HCT116 (cell line): ENCODE measurements around the gene PARP9. TPM values are rescaled to one million over a fixed set of nuclear protein-coding genes. Genes with fewer than 3 reads are reported as not detected.

ENCODE experiments used
- ATAC-seq: fragments of 200-7000 bp; cut with Tn5 transposase; 2 replicates; pipeline ENCODE4 v1.9.1; 2020; ENCODE audit warnings: mild to moderate bottlenecking, moderate library complexity
- BruUV-seq: library from RNA; stranded (reverse); fragments of 400-500 nt; replicated peaks from 2 replicates; lab custom pipeline; 2021; lab: Mats Ljungman, UMichigan
- CTCF ChIA-PET: fragments of 300-600 bp; sonication (Branson Sonifier 250); formaldehyde crosslinking; loops from one replicate; lab custom pipeline; 2021; ENCODE audit warnings: antibody characterized with exemption; lab: Charles Lee
- POLR2A ChIA-PET: fragments of 300-600, 350-600 bp; sonication (Branson Sonifier 250); formaldehyde crosslinking; loops from one replicate; lab custom pipeline; 2021; ENCODE audit warnings: antibody characterized with exemption; lab: Charles Lee
- RAD21 ChIA-PET, 2 experiments: fragments of 300-600 bp; sonication (Branson Sonifier 250); formaldehyde crosslinking; loops; one replicate each; lab custom pipeline; 2023; ENCODE audit warnings: low total read pairs in 2 of 2; ENCODE audit not compliant: uncharacterized antibody in 2 of 2, unreplicated experiment in 2 of 2, low non-redundant PET in 1 of 2; lab: Charles Lee
- DNase-seq: peaks from one replicate; pipeline ENCODE4 v3.0.0-alpha.2; 2010; ENCODE audit warnings: low read depth, low spot score
- H2AFZ ChIP-seq: fragments of 200-600 bp; shearing (Covaris generic), sonication (generic); 2 replicates; pipeline ENCODE4 v1.6.1; 2017; ENCODE audit warnings: low read depth, mixed run types, mixed read lengths, antibody characterized with exemption, low read length; ENCODE audit not compliant: poor library complexity, severe bottlenecking
- H3K27ac ChIP-seq: 2 replicates; pipeline ENCODE4 v1.5.1; 2012; ENCODE audit warnings: low read depth, low read length
- H3K27me3 ChIP-seq: fragments of 200-600 bp; sonication (generic); 2 replicates; pipeline ENCODE4 v1.6.1; 2016; ENCODE audit warnings: mixed run types, low read length, mixed read lengths; ENCODE audit not compliant: insufficient read depth
- H3K36me3 ChIP-seq, 2 experiments: fragments of 200-500 bp in 1 of 2; fragments of 200-600 bp in 1 of 2; sonication (Bioruptor generic) in 1 of 2; sonication (generic) in 1 of 2; 2 replicates each; pipeline versions ENCODE4 v1.5.1 to v1.6.1; 2014 to 2016; ENCODE audit warnings: low read length in 2 of 2, inconsistent platforms in 1 of 2, mixed read lengths in 1 of 2, mixed run types in 1 of 2; ENCODE audit not compliant: insufficient read depth in 2 of 2, control insufficient read depth in 1 of 2
- H3K4me1 ChIP-seq, 2 experiments: fragments of 200-600 bp in 1 of 2; sonication (generic) in 1 of 2; 2 replicates each; pipeline versions ENCODE4 v1.5.1 to v1.6.1; 2012 to 2017; ENCODE audit warnings: low read length in 2 of 2, inconsistent platforms in 1 of 2, mild to moderate bottlenecking in 1 of 2, mixed read lengths in 1 of 2, mixed run types in 1 of 2, moderate library complexity in 1 of 2; ENCODE audit not compliant: insufficient read depth in 2 of 2, control insufficient read depth in 1 of 2
- H3K4me2 ChIP-seq: fragments of 200-600 bp; sonication (generic); 2 replicates; pipeline ENCODE4 v1.6.1; 2017; ENCODE audit warnings: mixed run types, low read length, mixed read lengths
- H3K4me3 ChIP-seq, 2 experiments: fragments of 200-600 bp in 1 of 2; sonication (generic) in 1 of 2; replicated peaks in 1 of 2; 2 replicates each; pipeline ENCODE4 v1.5.1; 2011 to 2016; ENCODE audit warnings: low read length in 2 of 2, control low read depth in 1 of 2, low read depth in 1 of 2, mild to moderate bottlenecking in 1 of 2, mixed read lengths in 1 of 2, mixed run types in 1 of 2
- H3K79me2 ChIP-seq: fragments of 200-600 bp; sonication (generic); 2 replicates; pipeline ENCODE4 v1.6.1; 2017; ENCODE audit warnings: mild to moderate bottlenecking, mixed run types, low read length, moderate library complexity, mixed read lengths; ENCODE audit not compliant: insufficient read depth
- H3K9ac ChIP-seq: fragments of 200-600 bp; sonication (generic); 2 replicates; pipeline ENCODE4 v1.6.1; 2016; ENCODE audit warnings: low read length, mixed read lengths
- H3K9me2 ChIP-seq: fragments of 200-600 bp; sonication (generic), shearing (Covaris generic); 2 replicates; pipeline ENCODE4 v1.6.1; 2017; ENCODE audit warnings: mixed run types, mild to moderate bottlenecking, moderate library complexity; ENCODE audit not compliant: insufficient read depth
- H3K9me3 ChIP-seq, 2 experiments: fragments of 200-500 bp in 1 of 2; fragments of 200-600 bp in 1 of 2; sonication (Bioruptor generic) in 1 of 2; sonication (generic) in 1 of 2; 2 replicates each; pipeline ENCODE4 v1.6.1; 2014 to 2017; ENCODE audit warnings: low read length in 2 of 2, mixed read lengths in 2 of 2, inconsistent platforms in 1 of 2, low read depth in 1 of 2, mild to moderate bottlenecking in 1 of 2, mixed run types in 1 of 2, moderate library complexity in 1 of 2; ENCODE audit not compliant: control insufficient read depth in 1 of 2, insufficient read depth in 1 of 2
- H4K20me1 ChIP-seq: fragments of 200-600 bp; sonication (generic), shearing (Covaris generic); 2 replicates; pipeline ENCODE4 v1.6.1; 2017; ENCODE audit warnings: mixed run types, mild to moderate bottlenecking, moderate library complexity; ENCODE audit not compliant: insufficient read depth
- CBX3 ChIP-seq: IDR thresholded peaks from 2 replicates; pipeline ENCODE4 v1.6.1; 2012; ENCODE audit warnings: low read depth
- CEBPB ChIP-seq: IDR thresholded peaks from 2 replicates; pipeline ENCODE4 v1.6.1; 2012; ENCODE audit warnings: low read depth
- CTCF ChIP-seq, 3 experiments: fragments of 200-600 bp in 1 of 3; sonication (generic) in 1 of 3; IDR thresholded peaks in 2 of 3; conservative IDR thresholded peaks in 1 of 3; 2 replicates each; pipeline ENCODE4 v1.5.1; 2012 to 2017; ENCODE audit warnings: low read depth in 2 of 3, low read length in 2 of 3, antibody characterized with exemption in 1 of 3, borderline replicate concordance in 1 of 3, control low read depth in 1 of 3, mild to moderate bottlenecking in 1 of 3, mixed read lengths in 1 of 3, mixed run types in 1 of 3, moderate library complexity in 1 of 3; ENCODE audit not compliant: insufficient read depth in 1 of 3
- EGR1 ChIP-seq: IDR thresholded peaks from 2 replicates; pipeline ENCODE4 v1.6.1; 2012; ENCODE audit warnings: low read depth
- ELF1 ChIP-seq: IDR thresholded peaks from 2 replicates; pipeline ENCODE4 v1.6.1; 2012; ENCODE audit warnings: low read depth, borderline replicate concordance
- MAX ChIP-seq: IDR thresholded peaks from 2 replicates; pipeline ENCODE4 v1.6.1; 2012
- POLR2A ChIP-seq: IDR thresholded peaks from 2 replicates; pipeline ENCODE4 v1.7.0; 2011; ENCODE audit warnings: borderline replicate concordance; ENCODE audit not compliant: insufficient read depth, insufficient read length; ENCODE audit errors: extremely low read depth
- POLR2AphosphoS5 ChIP-seq: IDR thresholded peaks from 2 replicates; pipeline ENCODE4 v1.6.1; 2011; ENCODE audit warnings: mild to moderate bottlenecking, low read depth, low read length, moderate library complexity
- RAD21 ChIP-seq: IDR thresholded peaks from 2 replicates; pipeline ENCODE4 v1.6.1; 2012; ENCODE audit warnings: low read depth, mild to moderate bottlenecking
- SIN3A ChIP-seq: IDR thresholded peaks from 2 replicates; pipeline ENCODE4 v1.6.1; 2012; ENCODE audit warnings: low read depth
- SP1 ChIP-seq: IDR thresholded peaks from 2 replicates; pipeline ENCODE4 v1.6.1; 2012; ENCODE audit warnings: low read depth
- SRF ChIP-seq: IDR thresholded peaks from 2 replicates; pipeline ENCODE4 v1.6.1; 2012; ENCODE audit warnings: low read depth
- TCF7L2 ChIP-seq: IDR thresholded peaks from 2 replicates; pipeline ENCODE4 v1.7.0; 2011; ENCODE audit warnings: borderline replicate concordance, inconsistent platforms; ENCODE audit not compliant: insufficient read depth, insufficient read length; ENCODE audit errors: extremely low read depth
- YY1 ChIP-seq: IDR thresholded peaks from 2 replicates; pipeline ENCODE4 v1.6.1; 2011; ENCODE audit warnings: low read length, low read depth, moderate library complexity, mild to moderate bottlenecking; ENCODE audit not compliant: insufficient replicate concordance; ENCODE audit errors: extremely low read depth
- ZNF274 ChIP-seq: fragments of 200-500 bp; sonication (Bioruptor generic); IDR thresholded peaks from 2 replicates; pipeline ENCODE4 v1.6.1; 2014; ENCODE audit warnings: mild to moderate bottlenecking, low read depth, low read length, inconsistent platforms
- intact Hi-C: fragments of 100-400 bp; cut with micrococcal nuclease; formaldehyde crosslinking; loops from 2 replicates; pipeline ENCODE4 v1.10.0; 2022
- total RNA-seq: library from RNA; stranded (reverse); gene quantifications from one replicate; pipeline ENCODE4 v1.2.1, GENCODE V29; 2021; ENCODE audit not compliant: unreplicated experiment

The PARP9 gene
- total RNA-seq, 1 experiment from 2014 or later, result 9.5 TPM

GRCh38 chr3:122505676-122506075 lies 58.4 kb downstream of the PARP9 start:
- no peak overlapping the region for H3K9ac ChIP-seq
- H3K4me3 ChIP-seq, result no peak overlapping the region
- ChIA-PET POLR2A (no interaction called here), CTCF (no interaction called here), RAD21 (no interaction called here)
- no peak overlapping the region for H2AFZ ChIP-seq
- peaks cover 100% of the 10 kb centered on the region for H3K79me2 ChIP-seq
- no peak for DNase-seq
- H3K4me2 ChIP-seq, result no peak overlapping the region
- no peaks in the 10 kb centered on the region for H3K4me1 ChIP-seq
- TF ChIP-seq MAX (no peak), POLR2AphosphoS5 (no peak), ELF1 (no peak), SRF (no peak), SP1 (no peak), CEBPB (no peak), EGR1 (no peak), SIN3A (no peak), POLR2A (no peak), CBX3 (no peak), RAD21 (no peak), YY1 (no peak), ZNF274 (no peak), TCF7L2 (no peak)
- no peaks in the 10 kb centered on the region for H3K36me3 ChIP-seq
- peaks cover 25% of the 10 kb centered on the region; the same call in 1 of the 2 replicates for H4K20me1 ChIP-seq
- H3K27ac ChIP-seq, result no peak overlapping the region
- H3K27me3 ChIP-seq, result no peaks in the 10 kb centered on the region
- BruUV-seq, result no TSS peak
- intact Hi-C loops, result no loop called here
- no peak for ATAC-seq
- H3K9me3 ChIP-seq, result no peaks in the 10 kb centered on the region
- H3K9me2 ChIP-seq, result no peaks in the 10 kb centered on the region

- H2AFZ ChIP-seq, result no peak overlapping the region
- H3K9me2 ChIP-seq, result no peaks in the 10 kb centered on the region
- DNase-seq (no peak), ATAC-seq (no peak)
- H3K27ac ChIP-seq, result no peak overlapping the region
- ChIA-PET CTCF (no interaction called here), RAD21 (no interaction called here), POLR2A (no interaction called here)
- no peak overlapping the region for H3K4me3 ChIP-seq
- H3K4me2 ChIP-seq, result no peak overlapping the region
- no peaks in the 10 kb centered on the region for H3K36me3 ChIP-seq
- H3K4me1 ChIP-seq, result peaks cover 0 to 11% of the 10 kb centered on the region in 2 experiments; a peak in 2 of 4 replicates
- BruUV-seq, result no TSS peak
- peaks cover 11% of the 10 kb centered on the region; the same call in 1 of the 2 replicates for H4K20me1 ChIP-seq
- no peak overlapping the region for H3K9ac ChIP-seq
- no peaks in the 10 kb centered on the region for H3K27me3 ChIP-seq
- TF ChIP-seq POLR2A (no peak), SP1 (no peak), YY1 (no peak), CTCF (IDR thresholded peaks at IDR 0.05 in 2 of 3, conservative IDR thresholded peaks at IDR 0.05 in 1 of 3; ENCODE audit: borderline replicate concordance in 1 of 3, insufficient read depth in 1 of 3, low read depth in 2 of 3, low read length in 2 of 3) (no peak), RAD21 (no peak)
- peaks cover 99% of the 10 kb centered on the region for H3K79me2 ChIP-seq
- no peaks in the 10 kb centered on the region for H3K9me3 ChIP-seq
- intact Hi-C loops, result no loop called here
These were observed 61.2 kb downstream of the PARP9 start for GRCh38 chr3:122502941-122503340.
